Neural progenitor cell (in vitro differentiated cells): ENCODE results near the gene SLC39A12.

Source experiments
- EZH2 ChIP-seq: fragments of 200-600 bp; sonication (generic); IDR thresholded peaks from 2 replicates; pipeline ENCODE4 v1.6.1; 2017; ENCODE audit warnings: antibody characterized with exemption, mild to moderate bottlenecking, moderate library complexity
- TF ChIP-seq, protein P1 (sequence below): fragments of 200-600 bp; sonication (generic); IDR thresholded peaks from 2 replicates; pipeline ENCODE4 v1.5.1; 2017; ENCODE audit warnings: antibody characterized with exemption, mild to moderate bottlenecking

DNA sequence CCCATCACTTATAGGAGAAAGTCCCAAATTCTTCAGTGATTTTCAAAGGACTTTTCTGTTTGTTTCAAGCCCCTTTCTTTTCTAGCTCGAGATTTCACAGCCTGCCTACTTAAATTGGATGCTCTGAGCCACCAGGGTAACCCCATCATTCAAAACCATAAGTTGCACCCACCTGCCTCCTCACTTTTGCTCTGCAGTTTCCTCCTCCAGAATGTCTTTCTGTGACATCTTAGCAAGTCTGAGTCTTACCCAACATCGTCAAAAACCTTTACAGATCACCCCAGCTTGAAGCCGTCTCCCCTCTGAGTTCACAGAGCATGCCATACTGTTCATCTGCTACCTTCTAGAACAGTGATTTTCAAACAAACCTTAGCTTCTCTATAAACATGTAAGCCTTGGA is 124.2 kb downstream of the SLC39A12 start:
- TF ChIP-seq, protein P1, sequence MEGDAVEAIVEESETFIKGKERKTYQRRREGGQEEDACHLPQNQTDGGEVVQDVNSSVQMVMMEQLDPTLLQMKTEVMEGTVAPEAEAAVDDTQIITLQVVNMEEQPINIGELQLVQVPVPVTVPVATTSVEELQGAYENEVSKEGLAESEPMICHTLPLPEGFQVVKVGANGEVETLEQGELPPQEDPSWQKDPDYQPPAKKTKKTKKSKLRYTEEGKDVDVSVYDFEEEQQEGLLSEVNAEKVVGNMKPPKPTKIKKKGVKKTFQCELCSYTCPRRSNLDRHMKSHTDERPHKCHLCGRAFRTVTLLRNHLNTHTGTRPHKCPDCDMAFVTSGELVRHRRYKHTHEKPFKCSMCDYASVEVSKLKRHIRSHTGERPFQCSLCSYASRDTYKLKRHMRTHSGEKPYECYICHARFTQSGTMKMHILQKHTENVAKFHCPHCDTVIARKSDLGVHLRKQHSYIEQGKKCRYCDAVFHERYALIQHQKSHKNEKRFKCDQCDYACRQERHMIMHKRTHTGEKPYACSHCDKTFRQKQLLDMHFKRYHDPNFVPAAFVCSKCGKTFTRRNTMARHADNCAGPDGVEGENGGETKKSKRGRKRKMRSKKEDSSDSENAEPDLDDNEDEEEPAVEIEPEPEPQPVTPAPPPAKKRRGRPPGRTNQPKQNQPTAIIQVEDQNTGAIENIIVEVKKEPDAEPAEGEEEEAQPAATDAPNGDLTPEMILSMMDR, result no peak
- TF ChIP-seq EZH2, result no peak
